22Rv1 (cell line): ENCODE data around the gene RPS19.

ENCODE experiments used
- H3K27ac ChIP-seq: fragments of 450-650 bp; 2 replicates; pipeline ENCODE4 v1.5.1; 2017
- CTCF ChIP-seq: fragments of 450-650 bp; IDR thresholded peaks from 2 replicates; pipeline ENCODE4 v1.5.1; 2017; ENCODE audit warnings: mild to moderate bottlenecking
- ZFX ChIP-seq: fragments of 450-650 bp; IDR thresholded peaks from 2 replicates; pipeline ENCODE4 v1.6.1; 2017; ENCODE audit warnings: antibody characterized with exemption, borderline replicate concordance

RPS19 gene

GRCh38 chr19:41847351-41848105 is 12.5 kb upstream of the RPS19 start:
- no peak for TF ChIP-seq ZFX
- no peak for TF ChIP-seq CTCF
- no peak overlapping the region for H3K27ac ChIP-seq

GRCh38 chr19:41848666-41849065 is 11.4 kb upstream of the RPS19 start:
- no peak overlapping the region for H3K27ac ChIP-seq
- no peak for TF ChIP-seq CTCF
- no peak for TF ChIP-seq ZFX

- TF ChIP-seq CTCF: no peak
- TF ChIP-seq ZFX: no peak
- H3K27ac ChIP-seq: no peak overlapping the region
Measured at GRCh38 chr19:41849067-41849466, 11.0 kb upstream of the RPS19 start.

GRCh38 chr19:41850381-41850780 is 9.7 kb upstream of the RPS19 start:
- TF ChIP-seq CTCF: no peak
- no peak for TF ChIP-seq ZFX

GRCh38 chr19:41851456-41851855 is 8.6 kb upstream of the RPS19 start:
- no peak overlapping the region for H3K27ac ChIP-seq
- TF ChIP-seq CTCF (no peak), ZFX (no peak)

More at GRCh38 chr19:41850381-41850780, 9.7 kb upstream of the RPS19 start:
- H3K27ac ChIP-seq: no peak overlapping the region

- TF ChIP-seq ZFX (no peak), CTCF (no peak)
- H3K27ac ChIP-seq: no peak overlapping the region
Measured at GRCh38 chr19:41853344-41853743, 6.7 kb upstream of the RPS19 start.

GRCh38 chr19:41853768-41854167 is 6.3 kb upstream of the RPS19 start:
- TF ChIP-seq CTCF (no peak), ZFX (no peak)
- no peak overlapping the region for H3K27ac ChIP-seq
